ENCODE data around the gene ARAP1. TPM values are rescaled to one million over a fixed set of nuclear protein-coding genes. Genes with fewer than 3 reads are reported as not detected.

ARAP1 gene
- polyA plus RNA-seq, 1 donor (not counting 4 experiments of a cell fraction or from before 2014, with no cell fraction given): 32.8 TPM

DNA sequence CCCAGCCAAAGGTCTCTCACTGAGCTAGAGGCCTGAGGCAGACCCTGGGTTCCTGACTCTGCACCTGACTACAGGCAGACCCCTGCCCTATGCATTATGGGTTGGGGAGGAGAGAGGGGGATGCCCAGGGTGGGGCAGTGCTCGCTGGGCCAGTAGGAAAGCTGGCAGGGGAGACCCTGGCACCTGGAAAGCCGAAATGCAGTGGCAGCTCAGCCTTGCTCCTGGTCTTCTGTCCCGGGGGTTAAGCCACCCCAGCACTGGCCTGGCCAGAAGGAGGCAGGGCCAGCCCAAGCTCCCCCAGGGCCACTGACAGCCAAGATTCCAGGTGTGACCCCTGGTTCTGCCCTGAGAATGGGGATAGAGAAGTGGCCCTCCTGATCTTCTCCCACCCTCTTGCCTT, 5.4 kb downstream of the ARAP1 start:
- FAIRE-seq (no peak), DNase-seq (ENCODE audit: low read depth, low spot score) (no peak)
- peaks cover 3% of the 10 kb centered on the region for H4K20me1 ChIP-seq (ENCODE audit: control insufficient read depth, extremely low read depth, insufficient read depth, low read length)
- H3K4me3 ChIP-seq (ENCODE audit: control insufficient read depth in 2 of 3, extremely low read depth in 1 of 3, insufficient read depth in 2 of 3, low read depth in 1 of 3, low read length in 3 of 3): no peak overlapping the region
- H3K9ac ChIP-seq (ENCODE audit: control insufficient read depth, extremely low read depth, insufficient read depth, low read length): no peak overlapping the region
- H3K9me1 ChIP-seq (ENCODE audit: control insufficient read depth, extremely low read depth, insufficient read depth, low read length): no peaks in the 10 kb centered on the region
- no peaks in the 10 kb centered on the region for H3K9me3 ChIP-seq (ENCODE audit: control insufficient read depth, low read depth, low read length)
- no peak for TF ChIP-seq EZH2 (IDR thresholded peaks at IDR 0.05; ENCODE audit: low read length)
- TF ChIP-seq, protein P1, sequence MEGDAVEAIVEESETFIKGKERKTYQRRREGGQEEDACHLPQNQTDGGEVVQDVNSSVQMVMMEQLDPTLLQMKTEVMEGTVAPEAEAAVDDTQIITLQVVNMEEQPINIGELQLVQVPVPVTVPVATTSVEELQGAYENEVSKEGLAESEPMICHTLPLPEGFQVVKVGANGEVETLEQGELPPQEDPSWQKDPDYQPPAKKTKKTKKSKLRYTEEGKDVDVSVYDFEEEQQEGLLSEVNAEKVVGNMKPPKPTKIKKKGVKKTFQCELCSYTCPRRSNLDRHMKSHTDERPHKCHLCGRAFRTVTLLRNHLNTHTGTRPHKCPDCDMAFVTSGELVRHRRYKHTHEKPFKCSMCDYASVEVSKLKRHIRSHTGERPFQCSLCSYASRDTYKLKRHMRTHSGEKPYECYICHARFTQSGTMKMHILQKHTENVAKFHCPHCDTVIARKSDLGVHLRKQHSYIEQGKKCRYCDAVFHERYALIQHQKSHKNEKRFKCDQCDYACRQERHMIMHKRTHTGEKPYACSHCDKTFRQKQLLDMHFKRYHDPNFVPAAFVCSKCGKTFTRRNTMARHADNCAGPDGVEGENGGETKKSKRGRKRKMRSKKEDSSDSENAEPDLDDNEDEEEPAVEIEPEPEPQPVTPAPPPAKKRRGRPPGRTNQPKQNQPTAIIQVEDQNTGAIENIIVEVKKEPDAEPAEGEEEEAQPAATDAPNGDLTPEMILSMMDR (optimal IDR thresholded peaks at IDR 0.05 in 1 of 3, IDR thresholded peaks at IDR 0.05 in 1 of 3, conservative IDR thresholded peaks at IDR 0.05 in 1 of 3; ENCODE audit: extremely low read depth in 1 of 3, insufficient read depth in 2 of 3, low read length in 3 of 3): no peak
- no peak overlapping the region for H2AFZ ChIP-seq (ENCODE audit: control insufficient read depth, low read length)
- H3K4me2 ChIP-seq (ENCODE audit: control insufficient read depth, extremely low read depth, insufficient read depth, low read depth, low read length): no peak overlapping the region
- peaks cover 40% of the 10 kb centered on the region for H3K79me2 ChIP-seq (ENCODE audit: control insufficient read depth, insufficient read depth, low read length)
- dilution Hi-C loops (cut with MboI; ENCODE audit: extremely low pct_ligation_motif_present, low sequenced_read_pairs): no loop called here
- no peaks in the 10 kb centered on the region for H3K27me3 ChIP-seq (ENCODE audit: control insufficient read depth, extremely low read depth, insufficient read depth, low read length)
- peaks cover 1 to 4% of the 10 kb centered on the region in 2 experiments for H3K36me3 ChIP-seq (ENCODE audit: control insufficient read depth in 2 of 2, extremely low read depth in 1 of 2, insufficient read depth in 2 of 2, low read length in 2 of 2)
- peaks cover 26% of the 10 kb centered on the region for H3K4me1 ChIP-seq (ENCODE audit: control insufficient read depth, extremely low read depth, insufficient read depth, low read length)
- no peak overlapping the region for H3K27ac ChIP-seq (ENCODE audit: control insufficient read depth, insufficient read depth, low read length)

DNA sequence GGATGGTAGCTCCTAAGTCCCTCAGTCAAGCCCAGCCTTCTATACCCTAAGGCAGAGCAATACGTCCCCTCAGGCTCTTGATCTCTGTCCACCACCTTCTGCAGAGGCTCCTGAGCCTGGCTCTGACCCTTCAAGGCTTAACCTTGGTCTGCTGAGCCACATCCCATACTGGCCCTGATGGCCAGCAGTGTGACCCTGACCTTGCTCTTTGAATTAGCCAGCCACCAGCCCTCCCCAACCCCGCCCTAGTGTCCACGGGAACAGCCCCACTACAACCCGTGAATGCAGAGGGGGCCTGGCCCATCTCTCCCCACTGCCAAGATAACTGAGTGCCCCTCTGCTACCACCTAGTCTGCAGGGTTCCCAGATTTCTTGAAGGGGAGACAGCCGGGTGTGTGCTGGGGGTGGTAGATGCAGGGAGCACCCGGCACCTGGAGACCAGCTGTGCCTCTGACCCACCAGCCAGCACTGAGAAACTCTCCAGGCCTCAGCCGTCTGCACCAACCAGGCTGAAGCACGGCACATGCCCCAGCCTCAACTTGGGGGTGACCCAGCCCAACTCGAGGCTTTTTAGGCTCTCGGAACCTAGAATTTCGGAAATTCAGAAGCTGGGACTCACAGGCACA, 6.2 kb downstream of the ARAP1 start:
- Histone ChIP-seq H4K20me1 (ENCODE audit: control insufficient read depth, extremely low read depth, insufficient read depth, low read length) (peaks cover 3% of the 10 kb centered on the region), H3K4me2 (ENCODE audit: control insufficient read depth, extremely low read depth, insufficient read depth, low read depth, low read length) (no peak overlapping the region), H3K9ac (ENCODE audit: control insufficient read depth, extremely low read depth, insufficient read depth, low read length) (no peak overlapping the region)

More for the DNA sequence above, 6.2 kb downstream of the ARAP1 start:
- Histone ChIP-seq H3K4me3 (ENCODE audit: control insufficient read depth in 2 of 3, extremely low read depth in 1 of 3, insufficient read depth in 2 of 3, low read depth in 1 of 3, low read length in 3 of 3) (no peak overlapping the region), H3K4me1 (ENCODE audit: control insufficient read depth, extremely low read depth, insufficient read depth, low read length) (peaks cover 26% of the 10 kb centered on the region), H3K79me2 (ENCODE audit: control insufficient read depth, insufficient read depth, low read length) (peaks cover 35% of the 10 kb centered on the region), H3K36me3 (ENCODE audit: control insufficient read depth in 2 of 2, extremely low read depth in 1 of 2, insufficient read depth in 2 of 2, low read length in 2 of 2) (peaks cover 1 to 4% of the 10 kb centered on the region in 2 experiments), H3K27me3 (ENCODE audit: control insufficient read depth, extremely low read depth, insufficient read depth, low read length) (no peaks in the 10 kb centered on the region), H3K9me3 (ENCODE audit: control insufficient read depth, low read depth, low read length) (no peaks in the 10 kb centered on the region), H2AFZ (ENCODE audit: control insufficient read depth, low read length) (no peak overlapping the region), H3K27ac (ENCODE audit: control insufficient read depth, insufficient read depth, low read length) (no peak overlapping the region), H3K9me1 (ENCODE audit: control insufficient read depth, extremely low read depth, insufficient read depth, low read length) (no peaks in the 10 kb centered on the region)
- FAIRE-seq (no peak), DNase-seq (ENCODE audit: low read depth, low spot score) (no peak)
- dilution Hi-C loops (cut with MboI; ENCODE audit: extremely low pct_ligation_motif_present, low sequenced_read_pairs): no loop called here
- TF ChIP-seq EZH2 (IDR thresholded peaks at IDR 0.05; ENCODE audit: low read length): no peak
- TF ChIP-seq, protein P1 (optimal IDR thresholded peaks at IDR 0.05 in 1 of 3, IDR thresholded peaks at IDR 0.05 in 1 of 3, conservative IDR thresholded peaks at IDR 0.05 in 1 of 3; ENCODE audit: extremely low read depth in 1 of 3, insufficient read depth in 2 of 3, low read length in 3 of 3): no peak
